WTC11 (cell line): ENCODE data around the gene GPATCH1. TPM values are rescaled to one million over a fixed set of nuclear protein-coding genes. Genes with fewer than 3 reads are reported as not detected.

Source experiments
- ATAC-seq: fragments of 200-7000 bp; cut with Tn5 transposase; 2 replicates; pipeline ENCODE4 v1.10.0; 2021; ENCODE audit warnings: mild to moderate bottlenecking, moderate library complexity
- CTCF ChIA-PET: fragments of 300-600 bp; sonication (Branson Sonifier 250); formaldehyde crosslinking; loops from one replicate; lab custom pipeline; 2021; ENCODE audit warnings: antibody characterized with exemption; lab: Charles Lee
- POLR2A ChIA-PET: fragments of 350-600 bp; sonication (Branson Sonifier 250); formaldehyde crosslinking; loops from one replicate; lab custom pipeline; 2021; ENCODE audit warnings: antibody characterized with exemption; lab: Charles Lee
- DNase-seq: peaks from one replicate; pipeline ENCODE4 v3.0.0; 2021; ENCODE audit warnings: low spot score
- H3K27ac Mint-ChIP-seq: 2 replicates; pipeline ENCODE4 v1.8.0; 2021; ENCODE audit warnings: mixed read lengths
- H3K27me3 Mint-ChIP-seq: 2 replicates; pipeline ENCODE4 v1.8.0; 2021; ENCODE audit warnings: low read depth, mild to moderate bottlenecking, moderate library complexity, mixed read lengths
- H3K36me3 Mint-ChIP-seq: 2 replicates; pipeline ENCODE4 v1.8.0; 2021; ENCODE audit warnings: mixed read lengths
- H3K4me1 Mint-ChIP-seq: 2 replicates; pipeline ENCODE4 v1.8.0; 2022; ENCODE audit warnings: mixed read lengths
- H3K4me3 Mint-ChIP-seq: 2 replicates; pipeline ENCODE4 v1.8.0; 2021; ENCODE audit warnings: mild to moderate bottlenecking, moderate library complexity, mixed read lengths
- H3K9me3 Mint-ChIP-seq: 2 replicates; pipeline ENCODE4 v1.8.0; 2021; ENCODE audit warnings: mixed read lengths
- CREB1 ChIP-seq: sonication (generic); formaldehyde crosslinking; IDR thresholded peaks from 2 replicates; pipeline ENCODE4 v1.8.0; 2023; ENCODE audit warnings: mild to moderate bottlenecking, missing genetic modification reagents
- ESRRA ChIP-seq: sonication (generic); formaldehyde crosslinking; IDR thresholded peaks from 2 replicates; pipeline ENCODE4 v1.8.1; 2022; ENCODE audit warnings: mild to moderate bottlenecking, missing genetic modification reagents, borderline replicate concordance
- ETV6 ChIP-seq: sonication (generic); formaldehyde crosslinking; IDR thresholded peaks from 2 replicates; pipeline ENCODE4 v1.8.1; 2022; ENCODE audit warnings: mild to moderate bottlenecking, missing genetic modification reagents
- FOXJ3 ChIP-seq: sonication (generic); formaldehyde crosslinking; IDR thresholded peaks from 2 replicates; pipeline ENCODE4 v1.9.0; 2021; ENCODE audit warnings: missing genetic modification reagents, mild to moderate bottlenecking, borderline replicate concordance
- GRHL2 ChIP-seq: fragments of 250-450 bp; sonication (Bioruptor Pico); IDR thresholded peaks from 2 replicates; pipeline ENCODE4 v1.8.0; 2022; ENCODE audit warnings: mild to moderate bottlenecking, moderate library complexity; ENCODE audit not compliant: insufficient replicate concordance, severe bottlenecking
- GTF2I ChIP-seq: fragments of 250-450 bp; sonication (Bioruptor Pico); conservative IDR thresholded peaks from 2 replicates; pipeline ENCODE4 v1.4.0; 2021; ENCODE audit warnings: mild to moderate bottlenecking
- HMGA2 ChIP-seq: fragments of 250-450 bp; sonication (Bioruptor Pico); IDR thresholded peaks from 2 replicates; pipeline ENCODE4 v1.4.0; 2021; ENCODE audit warnings: mild to moderate bottlenecking, moderate library complexity
- NFATC4 ChIP-seq: fragments of 250-450 bp; sonication (Bioruptor Pico); IDR thresholded peaks from 2 replicates; pipeline ENCODE4 v1.9.0; 2021; ENCODE audit warnings: mild to moderate bottlenecking
- NR1H2 ChIP-seq: sonication (generic); formaldehyde crosslinking; IDR thresholded peaks from 2 replicates; pipeline ENCODE4 v1.9.0; 2021; ENCODE audit warnings: mild to moderate bottlenecking, moderate library complexity, missing genetic modification reagents
- OVOL2 ChIP-seq: fragments of 250-450 bp; sonication (Bioruptor Pico); IDR thresholded peaks from 2 replicates; pipeline ENCODE4 v1.9.0; 2021; ENCODE audit warnings: mild to moderate bottlenecking, borderline replicate concordance
- TEAD1 ChIP-seq: sonication (generic); formaldehyde crosslinking; IDR thresholded peaks from 2 replicates; pipeline ENCODE4 v1.8.0; 2022; ENCODE audit warnings: mild to moderate bottlenecking, missing genetic modification reagents
- TEAD4 ChIP-seq: sonication (generic); formaldehyde crosslinking; IDR thresholded peaks from 2 replicates; pipeline ENCODE4 v1.8.0; 2022; ENCODE audit warnings: mild to moderate bottlenecking, missing genetic modification reagents
- ZNF219 ChIP-seq: sonication (generic); formaldehyde crosslinking; IDR thresholded peaks from 2 replicates; pipeline ENCODE4 v1.8.0; 2023; ENCODE audit warnings: missing genetic modification reagents, mild to moderate bottlenecking, borderline replicate concordance
- ZNF263 ChIP-seq: sonication (generic); formaldehyde crosslinking; IDR thresholded peaks from 2 replicates; pipeline ENCODE4 v1.8.1; 2022; ENCODE audit warnings: low read depth, mild to moderate bottlenecking, moderate library complexity, missing genetic modification reagents
- ZNF416 ChIP-seq: fragments of 250-450 bp; sonication (Bioruptor Pico); IDR thresholded peaks from 2 replicates; pipeline ENCODE4 v1.9.0; 2021; ENCODE audit warnings: mild to moderate bottlenecking, inconsistent platforms
- total RNA-seq: library from RNA; stranded (reverse); gene quantifications from 3 replicates; pipeline ENCODE4 v1.2.3, GENCODE V29; 2021
- TF ChIP-seq, protein P1 (sequence below): sonication (generic); formaldehyde crosslinking; IDR thresholded peaks from 2 replicates; pipeline ENCODE4 v1.8.1; 2023; ENCODE audit warnings: mild to moderate bottlenecking, missing genetic modification reagents, borderline replicate concordance
- TF ChIP-seq, protein P2 (sequence below): sonication (generic); formaldehyde crosslinking; IDR thresholded peaks from 2 replicates; pipeline ENCODE4 v1.8.1; 2022; ENCODE audit warnings: mild to moderate bottlenecking, missing genetic modification reagents, moderate library complexity, borderline replicate concordance
- TF ChIP-seq, protein P3 (sequence below): sonication (generic); formaldehyde crosslinking; IDR thresholded peaks from 2 replicates; pipeline ENCODE4 v1.8.0; 2022; ENCODE audit warnings: mild to moderate bottlenecking, missing genetic modification reagents
- TF ChIP-seq, protein P4 (sequence below): sonication (generic); formaldehyde crosslinking; IDR thresholded peaks from 2 replicates; pipeline ENCODE4 v1.8.1; 2022; ENCODE audit warnings: low read depth, missing genetic modification reagents, borderline replicate concordance
- TF ChIP-seq, protein P5 (sequence below): sonication (generic); formaldehyde crosslinking; IDR thresholded peaks from 2 replicates; pipeline ENCODE4 v1.8.0; 2023; ENCODE audit warnings: mild to moderate bottlenecking, missing genetic modification reagents

Gene GPATCH1
- total RNA-seq, 1 experiment from 2014 or later: 10.7 TPM

DNA sequence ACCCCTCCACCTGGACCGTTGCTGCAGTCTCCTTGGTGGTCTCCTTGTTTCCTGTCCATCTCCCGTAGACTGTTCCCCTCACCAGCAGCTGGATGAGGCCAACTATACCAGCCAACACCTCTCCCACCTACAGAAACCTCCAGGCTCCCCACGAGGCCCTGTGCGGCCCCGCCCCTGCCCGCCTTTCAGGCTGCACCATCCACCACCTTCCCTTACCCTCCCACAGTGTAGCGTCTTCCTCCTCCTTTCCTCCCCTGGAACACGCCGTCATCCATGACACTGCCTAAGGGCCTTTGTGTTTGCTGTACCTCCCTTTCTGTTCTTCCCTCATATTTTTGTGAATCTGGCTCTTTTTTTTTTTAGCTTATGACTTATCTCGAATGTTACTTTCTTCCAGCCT, 27.2 kb downstream of the GPATCH1 start:
- ATAC-seq (no peak), DNase-seq (no peak)
- CTCF ChIA-PET: no interaction called here
- Mint-ChIP-seq H3K9me3 (no peaks in the 10 kb centered on the region), H3K27me3 (no peaks in the 10 kb centered on the region), H3K27ac (no peak overlapping the region), H3K4me1 (no peaks in the 10 kb centered on the region), H3K4me3 (no peak overlapping the region), H3K36me3 (peaks cover 29% of the 10 kb centered on the region)
- POLR2A ChIA-PET: interaction anchor here (0.6 kb wide), 1 partner anchor 55 kb away, joined by 3 read pairs; no protein-coding TSS in a partner anchor
- TF ChIP-seq HMGA2 (CRISPR knock-in tag) (no peak), NFATC4 (no peak), FOXJ3 (CRISPR knock-in tag) (no peak)

DNA sequence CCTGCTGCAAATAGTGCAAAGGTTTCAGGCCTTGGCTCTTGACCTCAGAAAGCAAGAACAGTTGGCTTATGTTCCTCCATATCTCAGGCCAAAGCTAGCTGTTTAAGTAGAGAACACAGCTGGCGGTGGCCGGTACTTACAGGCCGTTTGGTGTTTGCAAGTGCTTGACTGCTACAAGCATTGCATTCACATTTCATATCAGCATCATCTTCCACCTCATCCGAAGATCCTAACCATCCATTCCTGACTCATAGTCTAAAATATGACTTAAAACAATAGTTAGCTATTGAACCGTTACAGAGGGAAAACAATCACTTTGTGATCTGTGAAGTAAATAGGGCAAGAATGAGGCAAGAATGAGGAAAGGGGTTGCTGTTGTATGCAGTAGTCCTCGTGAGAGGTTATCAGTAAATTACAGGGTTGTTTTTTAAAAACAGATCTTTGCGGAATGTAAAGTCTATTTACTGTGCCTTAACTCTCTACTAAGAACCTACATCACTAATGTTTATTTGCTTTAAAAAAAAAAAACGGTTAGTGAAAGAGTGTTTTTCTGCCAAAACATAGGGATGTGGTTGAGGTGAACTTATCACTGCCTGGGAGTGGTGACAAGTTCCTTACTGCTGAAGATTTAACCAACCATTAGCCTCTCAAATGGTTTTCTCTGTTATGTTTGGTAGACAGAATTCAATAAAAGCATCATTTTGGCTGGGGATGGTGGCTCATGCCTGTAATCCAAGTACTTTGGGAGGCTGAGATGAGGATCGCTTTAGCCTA, 29.3 kb downstream of the GPATCH1 start:
- TF ChIP-seq ETV6 (CRISPR knock-in tag) (no peak), GTF2I (CRISPR knock-in tag) (no peak), ZNF219 (no peak)
- TF ChIP-seq, all 79 proteins: peak for 0
- ATAC-seq (no peak), DNase-seq (no peak)
- Mint-ChIP-seq H3K4me1 (no peaks in the 10 kb centered on the region), H3K9me3 (no peaks in the 10 kb centered on the region), H3K4me3 (no peak overlapping the region), H3K27me3 (no peaks in the 10 kb centered on the region), H3K27ac (no peak overlapping the region), H3K36me3 (peaks cover 40% of the 10 kb centered on the region)
- POLR2A ChIA-PET: no interaction called here
- CTCF ChIA-PET: no interaction called here

DNA sequence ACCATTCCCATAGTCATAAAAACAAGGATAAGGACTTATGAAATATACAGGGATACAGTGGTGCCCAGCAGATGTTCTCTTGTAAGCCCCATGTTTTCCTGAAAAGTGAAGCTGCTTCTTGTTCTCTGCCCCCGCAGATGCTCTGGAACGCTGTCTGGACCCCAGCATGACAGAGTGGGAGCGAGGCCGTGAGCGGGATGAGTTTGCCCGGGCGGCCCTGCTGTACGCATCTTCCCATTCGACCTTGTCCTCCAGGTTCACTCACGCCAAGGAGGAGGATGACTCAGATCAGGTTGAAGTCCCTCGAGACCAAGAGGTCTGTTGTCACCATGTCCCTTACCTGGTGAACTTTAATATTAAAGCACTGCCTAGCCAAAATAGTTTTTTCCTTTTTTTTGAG, 30.6 kb downstream of the GPATCH1 start:
- CTCF ChIA-PET: no interaction called here
- no peaks in the 10 kb centered on the region for H3K27me3 Mint-ChIP-seq
- H3K27ac Mint-ChIP-seq: no peak overlapping the region
- no peaks in the 10 kb centered on the region for H3K4me1 Mint-ChIP-seq
- no peak for TF ChIP-seq CREB1
- TF ChIP-seq, protein P1, sequence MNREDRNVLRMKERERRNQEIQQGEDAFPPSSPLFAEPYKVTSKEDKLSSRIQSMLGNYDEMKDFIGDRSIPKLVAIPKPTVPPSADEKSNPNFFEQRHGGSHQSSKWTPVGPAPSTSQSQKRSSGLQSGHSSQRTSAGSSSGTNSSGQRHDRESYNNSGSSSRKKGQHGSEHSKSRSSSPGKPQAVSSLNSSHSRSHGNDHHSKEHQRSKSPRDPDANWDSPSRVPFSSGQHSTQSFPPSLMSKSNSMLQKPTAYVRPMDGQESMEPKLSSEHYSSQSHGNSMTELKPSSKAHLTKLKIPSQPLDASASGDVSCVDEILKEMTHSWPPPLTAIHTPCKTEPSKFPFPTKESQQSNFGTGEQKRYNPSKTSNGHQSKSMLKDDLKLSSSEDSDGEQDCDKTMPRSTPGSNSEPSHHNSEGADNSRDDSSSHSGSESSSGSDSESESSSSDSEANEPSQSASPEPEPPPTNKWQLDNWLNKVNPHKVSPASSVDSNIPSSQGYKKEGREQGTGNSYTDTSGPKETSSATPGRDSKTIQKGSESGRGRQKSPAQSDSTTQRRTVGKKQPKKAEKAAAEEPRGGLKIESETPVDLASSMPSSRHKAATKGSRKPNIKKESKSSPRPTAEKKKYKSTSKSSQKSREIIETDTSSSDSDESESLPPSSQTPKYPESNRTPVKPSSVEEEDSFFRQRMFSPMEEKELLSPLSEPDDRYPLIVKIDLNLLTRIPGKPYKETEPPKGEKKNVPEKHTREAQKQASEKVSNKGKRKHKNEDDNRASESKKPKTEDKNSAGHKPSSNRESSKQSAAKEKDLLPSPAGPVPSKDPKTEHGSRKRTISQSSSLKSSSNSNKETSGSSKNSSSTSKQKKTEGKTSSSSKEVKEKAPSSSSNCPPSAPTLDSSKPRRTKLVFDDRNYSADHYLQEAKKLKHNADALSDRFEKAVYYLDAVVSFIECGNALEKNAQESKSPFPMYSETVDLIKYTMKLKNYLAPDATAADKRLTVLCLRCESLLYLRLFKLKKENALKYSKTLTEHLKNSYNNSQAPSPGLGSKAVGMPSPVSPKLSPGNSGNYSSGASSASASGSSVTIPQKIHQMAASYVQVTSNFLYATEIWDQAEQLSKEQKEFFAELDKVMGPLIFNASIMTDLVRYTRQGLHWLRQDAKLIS (CRISPR knock-in tag): no peak
- TF ChIP-seq, protein P2, sequence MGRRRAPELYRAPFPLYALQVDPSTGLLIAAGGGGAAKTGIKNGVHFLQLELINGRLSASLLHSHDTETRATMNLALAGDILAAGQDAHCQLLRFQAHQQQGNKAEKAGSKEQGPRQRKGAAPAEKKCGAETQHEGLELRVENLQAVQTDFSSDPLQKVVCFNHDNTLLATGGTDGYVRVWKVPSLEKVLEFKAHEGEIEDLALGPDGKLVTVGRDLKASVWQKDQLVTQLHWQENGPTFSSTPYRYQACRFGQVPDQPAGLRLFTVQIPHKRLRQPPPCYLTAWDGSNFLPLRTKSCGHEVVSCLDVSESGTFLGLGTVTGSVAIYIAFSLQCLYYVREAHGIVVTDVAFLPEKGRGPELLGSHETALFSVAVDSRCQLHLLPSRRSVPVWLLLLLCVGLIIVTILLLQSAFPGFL (CRISPR knock-in tag): no peak
- TF ChIP-seq GRHL2 (CRISPR knock-in tag): no peak
- TF ChIP-seq TEAD1 (CRISPR knock-in tag): no peak
- no peak for TF ChIP-seq OVOL2 (CRISPR knock-in tag)
- TF ChIP-seq TEAD4: no peak
- no peak for TF ChIP-seq ZNF263 (CRISPR knock-in tag)
- no peaks in the 10 kb centered on the region for H3K9me3 Mint-ChIP-seq
- POLR2A ChIA-PET: no interaction called here
- no peak overlapping the region for H3K4me3 Mint-ChIP-seq
- ATAC-seq (no peak), DNase-seq (no peak)
- peaks cover 46% of the 10 kb centered on the region for H3K36me3 Mint-ChIP-seq

DNA sequence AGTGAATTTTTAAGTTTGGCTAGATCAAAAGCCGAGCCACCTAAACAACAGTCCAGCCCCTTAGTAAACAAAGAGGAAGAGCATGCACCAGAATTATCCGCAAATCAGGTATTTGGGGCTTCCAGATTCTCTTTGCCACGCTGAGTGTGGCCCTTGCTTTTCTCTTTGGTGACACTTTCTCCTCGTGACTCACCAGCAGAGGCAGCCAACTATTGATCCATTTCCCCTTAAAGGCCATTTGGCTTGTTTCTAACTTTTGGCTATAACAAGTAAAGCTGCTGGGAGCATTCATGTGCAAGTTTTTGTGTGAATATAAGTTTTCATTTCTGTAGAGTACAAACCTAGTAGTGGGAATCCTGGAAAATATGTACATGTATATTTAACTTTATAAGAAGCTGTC, 33.3 kb downstream of the GPATCH1 start:
- peaks cover 53% of the 10 kb centered on the region for H3K36me3 Mint-ChIP-seq
- TF ChIP-seq, protein P3, sequence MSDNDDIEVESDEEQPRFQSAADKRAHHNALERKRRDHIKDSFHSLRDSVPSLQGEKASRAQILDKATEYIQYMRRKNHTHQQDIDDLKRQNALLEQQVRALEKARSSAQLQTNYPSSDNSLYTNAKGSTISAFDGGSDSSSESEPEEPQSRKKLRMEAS: no peak
- TF ChIP-seq, protein P4, sequence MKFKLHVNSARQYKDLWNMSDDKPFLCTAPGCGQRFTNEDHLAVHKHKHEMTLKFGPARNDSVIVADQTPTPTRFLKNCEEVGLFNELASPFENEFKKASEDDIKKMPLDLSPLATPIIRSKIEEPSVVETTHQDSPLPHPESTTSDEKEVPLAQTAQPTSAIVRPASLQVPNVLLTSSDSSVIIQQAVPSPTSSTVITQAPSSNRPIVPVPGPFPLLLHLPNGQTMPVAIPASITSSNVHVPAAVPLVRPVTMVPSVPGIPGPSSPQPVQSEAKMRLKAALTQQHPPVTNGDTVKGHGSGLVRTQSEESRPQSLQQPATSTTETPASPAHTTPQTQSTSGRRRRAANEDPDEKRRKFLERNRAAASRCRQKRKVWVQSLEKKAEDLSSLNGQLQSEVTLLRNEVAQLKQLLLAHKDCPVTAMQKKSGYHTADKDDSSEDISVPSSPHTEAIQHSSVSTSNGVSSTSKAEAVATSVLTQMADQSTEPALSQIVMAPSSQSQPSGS (CRISPR knock-in tag): no peak
- TF ChIP-seq NFATC4: no peak
- no peak for TF ChIP-seq ESRRA (CRISPR knock-in tag)
- TF ChIP-seq NR1H2 (CRISPR knock-in tag): no peak
- TF ChIP-seq ZNF416 (CRISPR knock-in tag): no peak
- no peak for TF ChIP-seq TEAD1 (CRISPR knock-in tag)
- TF ChIP-seq FOXJ3 (CRISPR knock-in tag): no peak
- TF ChIP-seq, protein P5, sequence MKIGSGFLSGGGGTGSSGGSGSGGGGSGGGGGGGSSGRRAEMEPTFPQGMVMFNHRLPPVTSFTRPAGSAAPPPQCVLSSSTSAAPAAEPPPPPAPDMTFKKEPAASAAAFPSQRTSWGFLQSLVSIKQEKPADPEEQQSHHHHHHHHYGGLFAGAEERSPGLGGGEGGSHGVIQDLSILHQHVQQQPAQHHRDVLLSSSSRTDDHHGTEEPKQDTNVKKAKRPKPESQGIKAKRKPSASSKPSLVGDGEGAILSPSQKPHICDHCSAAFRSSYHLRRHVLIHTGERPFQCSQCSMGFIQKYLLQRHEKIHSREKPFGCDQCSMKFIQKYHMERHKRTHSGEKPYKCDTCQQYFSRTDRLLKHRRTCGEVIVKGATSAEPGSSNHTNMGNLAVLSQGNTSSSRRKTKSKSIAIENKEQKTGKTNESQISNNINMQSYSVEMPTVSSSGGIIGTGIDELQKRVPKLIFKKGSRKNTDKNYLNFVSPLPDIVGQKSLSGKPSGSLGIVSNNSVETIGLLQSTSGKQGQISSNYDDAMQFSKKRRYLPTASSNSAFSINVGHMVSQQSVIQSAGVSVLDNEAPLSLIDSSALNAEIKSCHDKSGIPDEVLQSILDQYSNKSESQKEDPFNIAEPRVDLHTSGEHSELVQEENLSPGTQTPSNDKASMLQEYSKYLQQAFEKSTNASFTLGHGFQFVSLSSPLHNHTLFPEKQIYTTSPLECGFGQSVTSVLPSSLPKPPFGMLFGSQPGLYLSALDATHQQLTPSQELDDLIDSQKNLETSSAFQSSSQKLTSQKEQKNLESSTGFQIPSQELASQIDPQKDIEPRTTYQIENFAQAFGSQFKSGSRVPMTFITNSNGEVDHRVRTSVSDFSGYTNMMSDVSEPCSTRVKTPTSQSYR (CRISPR knock-in tag): no peak

More for the DNA sequence above, 33.3 kb downstream of the GPATCH1 start:
- Mint-ChIP-seq H3K4me1 (no peaks in the 10 kb centered on the region), H3K27ac (no peak overlapping the region), H3K4me3 (no peak overlapping the region), H3K27me3 (no peaks in the 10 kb centered on the region), H3K9me3 (no peaks in the 10 kb centered on the region)
- POLR2A ChIA-PET: no interaction called here
- CTCF ChIA-PET: interaction anchor here (0.7 kb wide), 1 partner anchor 9 kb away, joined by 5 read pairs; no protein-coding TSS in a partner anchor
- DNase-seq (no peak), ATAC-seq (no peak)
